ENCODE results near the gene MYOC.
"Not testable (repeated sequence)": the region's sequence is repeated elsewhere in the genome, so short reads cannot be mapped to it uniquely, and the experiment has no call there.

- TF ChIP-seq, protein P1, sequence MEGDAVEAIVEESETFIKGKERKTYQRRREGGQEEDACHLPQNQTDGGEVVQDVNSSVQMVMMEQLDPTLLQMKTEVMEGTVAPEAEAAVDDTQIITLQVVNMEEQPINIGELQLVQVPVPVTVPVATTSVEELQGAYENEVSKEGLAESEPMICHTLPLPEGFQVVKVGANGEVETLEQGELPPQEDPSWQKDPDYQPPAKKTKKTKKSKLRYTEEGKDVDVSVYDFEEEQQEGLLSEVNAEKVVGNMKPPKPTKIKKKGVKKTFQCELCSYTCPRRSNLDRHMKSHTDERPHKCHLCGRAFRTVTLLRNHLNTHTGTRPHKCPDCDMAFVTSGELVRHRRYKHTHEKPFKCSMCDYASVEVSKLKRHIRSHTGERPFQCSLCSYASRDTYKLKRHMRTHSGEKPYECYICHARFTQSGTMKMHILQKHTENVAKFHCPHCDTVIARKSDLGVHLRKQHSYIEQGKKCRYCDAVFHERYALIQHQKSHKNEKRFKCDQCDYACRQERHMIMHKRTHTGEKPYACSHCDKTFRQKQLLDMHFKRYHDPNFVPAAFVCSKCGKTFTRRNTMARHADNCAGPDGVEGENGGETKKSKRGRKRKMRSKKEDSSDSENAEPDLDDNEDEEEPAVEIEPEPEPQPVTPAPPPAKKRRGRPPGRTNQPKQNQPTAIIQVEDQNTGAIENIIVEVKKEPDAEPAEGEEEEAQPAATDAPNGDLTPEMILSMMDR (IDR thresholded peaks at IDR 0.05 in 4 of 5, conservative IDR thresholded peaks at IDR 0.05 in 1 of 5): not testable (repeated sequence)
- not testable (repeated sequence) for TF ChIP-seq POLR2A (IDR thresholded peaks at IDR 0.05)
These were observed 37.2 kb downstream of the MYOC start for GRCh38 chr1:171615122-171615906.
